Thyroid gland (tissue), 4 donors: ENCODE data around the gene ZNG1F.
"Not testable (repeated sequence)": the region's sequence is repeated elsewhere in the genome, so short reads cannot be mapped to it uniquely, and the experiment has no call there.

ENCODE experiments used
- POLR2A ChIP-seq, 2 donors: fragments of 450-650 bp; IDR thresholded peaks; one replicate each; pipeline ENCODE4 v1.6.1; 2017; ENCODE audit warnings: antibody characterized with exemption in 2 of 2, mild to moderate bottlenecking in 2 of 2, moderate library complexity in 1 of 2
- TF ChIP-seq, protein P1 (sequence below), 6 experiments: fragments of 200-600 bp in 3 of 6; fragments of 450-650 bp in 3 of 6; sonication (generic) in 3 of 6; IDR thresholded peaks; one replicate each; pipeline ENCODE4 v1.5.1; 2016 to 2019; ENCODE audit warnings: antibody characterized with exemption in 6 of 6, mild to moderate bottlenecking in 2 of 6, inconsistent platforms in 1 of 6, moderate library complexity in 1 of 6

DNA sequence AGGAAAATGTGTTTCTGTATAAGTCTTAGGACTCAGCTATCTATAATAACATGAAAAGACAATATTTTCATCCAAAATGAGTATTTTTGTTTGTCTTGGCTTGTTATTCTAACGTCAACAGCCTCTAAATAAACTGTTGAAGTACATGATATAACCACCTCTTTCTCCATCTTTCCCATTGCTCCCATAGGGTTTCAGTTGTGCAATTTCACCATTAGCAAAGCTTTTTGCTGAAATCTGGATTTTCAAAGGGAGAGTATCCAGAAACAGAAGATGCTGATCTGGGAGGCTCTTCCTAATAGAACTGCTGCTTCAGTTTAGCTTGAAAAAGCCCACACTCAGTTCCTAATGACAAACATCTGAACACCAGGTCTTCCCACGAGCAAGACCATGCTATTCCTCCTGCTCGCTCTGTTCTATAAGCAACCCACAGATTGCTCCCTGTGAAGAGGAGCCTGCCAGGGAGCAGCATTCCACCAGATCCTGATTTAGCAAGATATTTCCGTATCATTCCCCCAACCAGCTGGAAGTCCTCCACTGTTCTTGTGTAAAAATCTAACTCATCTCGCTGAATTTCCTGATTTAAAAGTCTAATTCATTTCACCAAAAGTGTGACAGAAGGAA is 101.8 kb downstream of the ZNG1F start:
- TF ChIP-seq, protein P1, sequence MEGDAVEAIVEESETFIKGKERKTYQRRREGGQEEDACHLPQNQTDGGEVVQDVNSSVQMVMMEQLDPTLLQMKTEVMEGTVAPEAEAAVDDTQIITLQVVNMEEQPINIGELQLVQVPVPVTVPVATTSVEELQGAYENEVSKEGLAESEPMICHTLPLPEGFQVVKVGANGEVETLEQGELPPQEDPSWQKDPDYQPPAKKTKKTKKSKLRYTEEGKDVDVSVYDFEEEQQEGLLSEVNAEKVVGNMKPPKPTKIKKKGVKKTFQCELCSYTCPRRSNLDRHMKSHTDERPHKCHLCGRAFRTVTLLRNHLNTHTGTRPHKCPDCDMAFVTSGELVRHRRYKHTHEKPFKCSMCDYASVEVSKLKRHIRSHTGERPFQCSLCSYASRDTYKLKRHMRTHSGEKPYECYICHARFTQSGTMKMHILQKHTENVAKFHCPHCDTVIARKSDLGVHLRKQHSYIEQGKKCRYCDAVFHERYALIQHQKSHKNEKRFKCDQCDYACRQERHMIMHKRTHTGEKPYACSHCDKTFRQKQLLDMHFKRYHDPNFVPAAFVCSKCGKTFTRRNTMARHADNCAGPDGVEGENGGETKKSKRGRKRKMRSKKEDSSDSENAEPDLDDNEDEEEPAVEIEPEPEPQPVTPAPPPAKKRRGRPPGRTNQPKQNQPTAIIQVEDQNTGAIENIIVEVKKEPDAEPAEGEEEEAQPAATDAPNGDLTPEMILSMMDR (IDR thresholded peaks at IDR 0.05), result not testable (repeated sequence)
- TF ChIP-seq POLR2A (IDR thresholded peaks at IDR 0.05), result not testable (repeated sequence)
